Right lobe of liver (tissue), 4 donors: ENCODE data around the gene OR5M3.

Experiments used
- CTCF ChIP-seq, 4 donors: fragments of 200-600 bp in 3 of 4; fragments of 450-650 bp in 1 of 4; IDR thresholded peaks; one replicate each; pipeline versions ENCODE4 v1.5.1 to v1.8.0; 2016 to 2022; ENCODE audit warnings: antibody characterized with exemption in 4 of 4, mild to moderate bottlenecking in 2 of 4
- POLR2A ChIP-seq: fragments of 450-650 bp; IDR thresholded peaks from one replicate; pipeline ENCODE4 v1.6.1; 2017; ENCODE audit warnings: antibody characterized with exemption, mild to moderate bottlenecking
- donor health status: DM: no; HTN: no; CAD: no.
- donor health status: DM: no; HTN: no; CAD: no.
- donor health status: DM: no; HTN: yes; CAD: no.

GRCh38 chr11:56495117-56495516 is 22.0 kb upstream of the OR5M3 start:
- TF ChIP-seq CTCF (IDR thresholded peaks at IDR 0.05) (no peak), POLR2A (no peak)
